NCI-H345 (cell line): ENCODE measurements around the gene AGA.

Experiments used
- DNase-seq: peaks from one replicate; lab custom pipeline; 2025; lab: John Stamatoyannopoulos, UW

Gene AGA

DNA sequence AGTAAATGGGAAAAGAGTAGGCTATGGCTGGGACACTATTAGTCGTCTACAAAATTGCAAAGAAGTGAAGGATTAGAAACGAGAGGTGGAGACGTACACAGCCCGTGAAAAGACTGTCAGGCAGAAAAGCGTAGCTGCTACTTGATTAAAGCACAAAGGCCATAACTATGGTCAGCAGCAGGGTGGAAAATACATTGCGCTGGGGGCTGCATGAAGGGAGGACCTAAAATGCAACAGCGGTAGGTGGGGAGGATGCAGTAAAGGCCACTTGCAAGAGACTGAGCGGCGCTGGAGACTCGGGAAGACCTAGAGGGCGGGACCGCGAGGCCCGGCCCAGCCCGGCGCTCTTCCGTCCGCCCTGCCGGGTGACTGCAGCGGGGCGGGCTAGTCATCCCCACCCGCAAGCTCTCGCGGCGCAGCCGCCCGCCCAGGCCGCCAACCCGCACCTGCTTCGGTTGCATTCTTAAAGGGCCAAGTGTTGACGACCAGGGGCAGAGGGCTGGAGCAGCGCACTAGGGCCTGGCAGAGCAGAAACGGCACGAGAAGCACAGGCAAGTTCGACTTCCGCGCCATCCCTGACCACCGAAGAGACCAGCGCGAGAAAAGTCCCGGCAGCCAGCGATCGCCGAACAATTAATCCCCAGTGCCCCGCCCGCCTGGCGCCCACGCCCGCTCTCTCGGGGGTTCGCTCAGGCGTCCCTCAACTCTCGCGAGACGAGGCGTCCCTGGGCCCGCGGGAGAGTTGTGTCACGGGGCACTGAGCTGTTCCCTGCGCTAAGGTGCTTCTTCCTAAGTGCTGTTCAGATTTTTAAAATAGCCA is at the start of gene AGA:
Gene AGA, minus strand, starts transcription at position 635 of the 820 bp plus-strand sequence. Its CDS starts 62 bp downstream, at position 573.
- peak; percentile 90 for DNase-seq

GRCh38 chr4:177492022-177492421 is 49.8 kb upstream of the AGA start:
- DNase-seq = no peak

- no peak for DNase-seq
Observed at GRCh38 chr4:177490769-177491168, 48.5 kb upstream of the AGA start.

DNA sequence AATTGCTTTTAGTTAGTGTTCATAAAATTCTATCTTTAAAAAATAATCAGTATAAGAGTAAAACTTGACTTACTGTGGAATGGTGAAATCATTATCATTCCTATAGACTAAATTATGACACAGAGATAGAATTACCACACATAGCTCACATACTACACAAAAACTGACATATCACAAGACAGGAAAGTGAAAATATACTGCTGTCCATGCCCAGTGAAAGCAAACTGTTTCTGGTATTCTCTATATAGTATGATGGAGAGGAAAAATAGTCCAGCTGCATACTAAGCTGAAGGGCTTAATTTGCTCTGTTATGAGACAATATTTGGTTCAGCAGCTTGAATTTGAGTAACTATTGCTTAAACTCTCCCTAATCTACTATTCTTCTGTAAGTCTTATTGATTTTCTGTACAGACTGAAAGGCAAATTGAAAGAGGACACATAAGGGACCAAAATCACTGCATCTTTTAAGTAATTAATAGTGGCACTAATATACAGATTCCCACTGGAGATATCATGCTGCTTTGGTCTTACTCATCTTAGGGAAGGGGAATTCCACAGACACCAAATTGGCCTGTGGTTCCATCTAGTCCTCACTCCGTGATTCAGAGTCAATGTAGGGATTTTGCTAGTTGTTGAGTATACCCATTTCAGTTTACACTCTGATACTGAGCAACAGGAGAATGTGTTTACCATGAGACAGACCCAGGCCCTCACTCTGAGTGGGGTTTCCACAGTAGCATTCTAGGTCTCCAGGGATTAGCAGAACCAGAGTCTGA is 47.4 kb upstream of the AGA start:
- DNase-seq = no peak

DNA sequence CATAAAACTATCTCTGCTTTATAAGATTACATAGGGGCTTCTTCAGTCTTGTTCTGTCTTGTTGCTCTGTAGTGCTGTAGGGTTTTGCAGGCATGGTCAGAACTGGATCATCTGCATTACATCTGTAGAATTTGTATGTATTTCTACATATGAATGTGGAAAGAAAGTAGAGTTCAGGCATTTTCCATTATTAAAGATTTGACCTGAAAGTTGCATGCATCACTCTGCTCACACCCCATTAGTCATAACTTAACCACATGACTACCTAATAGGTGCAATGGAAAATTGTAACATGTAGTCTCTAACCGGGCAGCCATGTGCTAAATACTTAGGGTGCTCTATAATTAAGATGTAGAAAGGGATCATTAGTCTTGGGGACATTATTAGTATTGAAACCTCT is 45.7 kb upstream of the AGA start:
- DNase-seq = no peak

- DNase-seq = no peak
Observed at GRCh38 chr4:177485528-177485927, 43.3 kb upstream of the AGA start.

DNA sequence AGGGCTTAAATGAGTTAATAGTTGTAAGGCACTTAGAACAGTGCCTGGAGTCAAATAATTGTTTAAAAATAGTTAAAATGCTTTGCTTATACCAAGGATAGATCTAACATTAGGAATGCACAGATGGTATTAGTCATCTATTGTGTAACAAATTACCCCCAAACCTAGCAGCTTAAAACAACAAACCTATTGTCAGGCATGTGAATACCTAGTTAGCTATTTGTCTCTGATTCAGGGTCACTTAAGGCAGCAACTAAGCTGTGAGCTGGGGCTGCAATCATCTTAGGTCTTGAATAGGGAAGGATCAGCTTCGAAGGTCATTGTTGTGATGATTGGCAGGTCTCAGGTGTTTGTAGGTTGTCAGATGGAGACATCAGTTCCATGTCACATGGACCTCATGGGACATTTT is 42.4 kb upstream of the AGA start:
- no peak for DNase-seq

DNA sequence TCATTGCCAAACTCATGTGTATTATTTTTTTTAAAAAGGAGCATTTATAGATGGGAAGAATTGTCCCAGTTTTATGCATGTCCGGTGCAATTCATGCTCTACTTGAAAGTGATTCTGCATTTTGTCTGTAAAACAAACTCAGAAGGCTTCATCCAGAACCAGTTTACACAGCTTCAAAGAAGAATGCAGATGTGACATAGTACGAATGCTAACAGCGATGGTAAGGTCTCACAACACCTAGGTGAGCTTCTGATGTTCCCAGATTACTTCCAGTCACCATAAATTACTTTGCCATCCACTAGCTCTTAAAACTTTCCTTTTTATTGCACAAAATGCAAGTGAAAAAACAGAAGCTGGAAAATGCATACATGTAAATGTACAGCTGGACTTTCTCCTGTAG is 41.5 kb upstream of the AGA start:
- DNase-seq = no peak

- DNase-seq = no peak
Observed at GRCh38 chr4:177483271-177483670, 41.0 kb upstream of the AGA start.

- no peak for DNase-seq
Observed at GRCh38 chr4:177482367-177482766, 40.1 kb upstream of the AGA start.

DNA sequence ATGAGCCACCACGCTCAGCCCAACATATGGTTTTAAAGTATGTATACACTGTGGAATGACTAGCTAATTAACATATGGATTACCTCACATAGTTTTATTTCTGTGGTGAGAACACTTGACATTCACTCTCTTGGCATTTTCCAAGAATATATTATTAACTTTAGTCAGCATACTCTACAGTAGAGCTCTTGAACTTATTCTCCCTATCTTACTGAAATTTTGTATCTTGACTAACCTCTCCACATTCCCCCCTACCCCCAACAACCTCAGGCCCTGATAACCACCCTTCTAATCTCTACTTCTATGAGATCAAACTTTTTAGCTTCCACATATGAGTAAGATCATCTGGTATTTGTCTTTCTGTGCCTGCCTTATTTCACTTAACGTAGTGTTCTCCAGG is 38.6 kb upstream of the AGA start:
- no peak for DNase-seq

- DNase-seq = no peak
Observed at GRCh38 chr4:177479063-177479462, 36.8 kb upstream of the AGA start.

- no peak for DNase-seq
Observed at GRCh38 chr4:177478496-177478895, 36.3 kb upstream of the AGA start.

GRCh38 chr4:177473991-177474390 is 31.8 kb upstream of the AGA start:
- no peak for DNase-seq

- no peak for DNase-seq
Observed at GRCh38 chr4:177464026-177464425, 21.8 kb upstream of the AGA start.

GRCh38 chr4:177461606-177462005 is 19.4 kb upstream of the AGA start:
- no peak for DNase-seq

GRCh38 chr4:177460460-177460859 is 18.2 kb upstream of the AGA start:
- DNase-seq = no peak

DNA sequence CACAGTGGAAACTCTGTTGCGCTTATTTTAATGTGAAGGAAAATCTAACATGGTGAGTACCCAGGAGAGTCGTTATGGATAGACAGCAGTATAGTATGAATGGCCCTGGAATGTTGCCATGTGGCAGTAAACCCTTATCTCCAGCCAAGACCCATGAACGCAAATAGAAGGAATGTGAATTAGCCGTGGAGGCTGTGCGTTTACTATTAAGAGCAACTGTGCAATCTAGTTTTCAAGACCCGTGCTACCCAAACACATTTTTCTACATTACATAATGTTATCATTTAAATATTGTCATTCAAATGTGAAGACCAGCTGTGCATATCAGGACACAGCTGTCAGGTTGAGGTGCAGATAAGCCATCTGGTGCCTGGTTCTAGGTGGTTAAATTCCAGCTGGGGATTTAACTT is 13.3 kb upstream of the AGA start:
- peak; percentile 1 for DNase-seq

DNA sequence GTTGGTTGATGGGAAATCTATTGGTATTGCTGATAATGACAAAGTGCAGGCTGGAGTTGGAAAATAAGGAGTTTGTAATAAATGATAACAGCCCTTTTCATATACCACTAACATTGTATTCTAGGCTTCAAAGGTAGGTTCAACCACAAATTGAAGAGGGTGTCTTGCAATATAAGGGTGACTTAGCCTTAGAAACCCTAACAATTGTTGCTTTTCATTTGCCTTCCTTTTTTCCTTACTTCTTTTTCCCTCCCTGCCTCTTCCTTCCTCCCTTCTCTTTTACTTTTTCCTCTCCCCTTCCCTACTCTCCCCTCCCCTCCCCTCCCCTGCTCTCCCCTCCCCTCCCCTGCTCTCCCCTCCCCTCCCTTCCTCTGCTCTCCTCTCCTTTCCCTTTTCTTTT is 10.9 kb upstream of the AGA start:
- no peak for DNase-seq

- no peak for DNase-seq
Observed at GRCh38 chr4:177451108-177451500, 8.9 kb upstream of the AGA start.

GRCh38 chr4:177450426-177451107 is 8.3 kb upstream of the AGA start:
- no peak for DNase-seq

GRCh38 chr4:177448850-177449249 is 6.6 kb upstream of the AGA start:
- no peak for DNase-seq
